Activated CD4-positive, alpha-beta memory T cell treated with anti-CD3 and anti-CD28 coated beads, Interleukin-2, amount 10 ng/mL, durations not matched to agents 7 days and 5 days (primary cell): ENCODE data around the gene CSF3R. TPM values are rescaled to one million over a fixed set of nuclear protein-coding genes. Genes with fewer than 3 reads are reported as not detected.
"Not testable (repeated sequence)": the region's sequence is repeated elsewhere in the genome, so short reads cannot be mapped to it uniquely, and the experiment has no call there.

Experiments
- CTCF ChIA-PET: fragments of 350-600 bp; sonication (Branson Sonifier 250); formaldehyde crosslinking; loops from one replicate; lab custom pipeline; 2021; ENCODE audit warnings: antibody characterized with exemption, inconsistent platforms; lab: Charles Lee
- POLR2A ChIA-PET: fragments of 350-600 bp; sonication (Branson Sonifier 250); formaldehyde crosslinking; loops from one replicate; lab custom pipeline; 2021; ENCODE audit warnings: antibody characterized with exemption; lab: Charles Lee
- DNase-seq: peaks from one replicate; pipeline ENCODE4 v3.0.0-alpha.2; 2020
- H3K27ac Mint-ChIP-seq: one replicate; pipeline ENCODE4 v1.8.0; 2021; ENCODE audit warnings: mild to moderate bottlenecking, mixed read lengths
- H3K27me3 Mint-ChIP-seq: one replicate; pipeline ENCODE4 v1.8.0; 2021; ENCODE audit warnings: mixed read lengths
- H3K36me3 Mint-ChIP-seq: one replicate; pipeline ENCODE4 v1.8.0; 2021; ENCODE audit warnings: low read depth, mixed read lengths
- H3K4me1 Mint-ChIP-seq: one replicate; pipeline ENCODE4 v1.8.0; 2021; ENCODE audit warnings: mixed read lengths
- H3K4me3 Mint-ChIP-seq: one replicate; pipeline ENCODE4 v1.8.0; 2021; ENCODE audit warnings: mild to moderate bottlenecking, mixed read lengths
- H3K9me3 Mint-ChIP-seq: one replicate; pipeline ENCODE4 v1.8.0; 2021; ENCODE audit warnings: mixed read lengths
- total RNA-seq, 2 experiments: library from RNA; stranded (reverse); gene quantifications; one replicate each; pipeline ENCODE4 v1.2.3, GENCODE V29; 2021

The CSF3R gene
- total RNA-seq, 2 experiments from 2014 or later: 0.43 TPM

- ChIA-PET POLR2A (no interaction called here), CTCF (no interaction called here)
- H3K27ac Mint-ChIP-seq: no peak overlapping the region
- no peak for DNase-seq
- H3K4me1 Mint-ChIP-seq: peaks cover 17% of the 10 kb centered on the region
- H3K27me3 Mint-ChIP-seq: no peaks in the 10 kb centered on the region
- H3K36me3 Mint-ChIP-seq: no peaks in the 10 kb centered on the region
- no peak overlapping the region for H3K4me3 Mint-ChIP-seq
- no peaks in the 10 kb centered on the region for H3K9me3 Mint-ChIP-seq
Observed at GRCh38 chr1:36520771-36521420, 38.2 kb upstream of the CSF3R start.

- CTCF ChIA-PET: no interaction called here
- POLR2A ChIA-PET: no interaction called here
- no peak for DNase-seq
- no peak overlapping the region for H3K27ac Mint-ChIP-seq
- no peak overlapping the region for H3K4me3 Mint-ChIP-seq
- no peaks in the 10 kb centered on the region for H3K9me3 Mint-ChIP-seq
- no peaks in the 10 kb centered on the region for H3K27me3 Mint-ChIP-seq
- peaks cover 17% of the 10 kb centered on the region for H3K4me1 Mint-ChIP-seq
- no peaks in the 10 kb centered on the region for H3K36me3 Mint-ChIP-seq
Observed at GRCh38 chr1:36520056-36520455, 37.3 kb upstream of the CSF3R start.

- Mint-ChIP-seq H3K4me1 (peaks cover 18% of the 10 kb centered on the region), H3K27me3 (no peaks in the 10 kb centered on the region), H3K27ac (no peak overlapping the region), H3K9me3 (no peaks in the 10 kb centered on the region), H3K4me3 (no peak overlapping the region), H3K36me3 (no peaks in the 10 kb centered on the region)
- no peak for DNase-seq
- ChIA-PET POLR2A (no interaction called here), CTCF (interaction anchor here (0.9 to 2.7 kb wide), 15 partner anchors 11 to 918 kb away, joined by 3 to 20 read pairs (median 5); partner anchors contain the start of gene MRPS15)
Observed at GRCh38 chr1:36517011-36517771, 34.5 kb upstream of the CSF3R start.

- Mint-ChIP-seq H3K9me3 (no peaks in the 10 kb centered on the region), H3K4me3 (no peak overlapping the region), H3K27ac (no peak overlapping the region), H3K4me1 (peaks cover 18% of the 10 kb centered on the region), H3K27me3 (peaks cover 3% of the 10 kb centered on the region), H3K36me3 (no peaks in the 10 kb centered on the region)
- CTCF ChIA-PET: interaction anchor here (0.7 to 2.7 kb wide), 36 partner anchors 10 to 921 kb away, joined by 3 to 20 read pairs (median 4); partner anchors contain the start of genes MRPS15 and OSCP1
- POLR2A ChIA-PET: interaction anchor here (1.3 kb wide), 1 partner anchor 53 kb away, joined by 4 read pairs; the partner anchor contains the start of gene MRPS15
- peak; percentile 63 for DNase-seq
Observed at GRCh38 chr1:36516372-36517010, 33.8 kb upstream of the CSF3R start.

- H3K4me1 Mint-ChIP-seq: peaks cover 18% of the 10 kb centered on the region
- H3K4me3 Mint-ChIP-seq: no peak overlapping the region
Observed at GRCh38 chr1:36515315-36516138, 32.8 kb upstream of the CSF3R start.

GRCh38 chr1:36514501-36514900 lies 31.8 kb upstream of the CSF3R start:
- ChIA-PET CTCF (interaction anchor here (1.2 to 2.7 kb wide), 3 partner anchors 18 to 275 kb away, joined by 3 to 20 read pairs (median 4); no protein-coding TSS in a partner anchor), POLR2A (interaction anchor here (1.1 kb wide), 1 partner anchor 50 kb away, joined by 3 read pairs; the partner anchor contains the start of gene MRPS15)
- Mint-ChIP-seq H3K4me1 (peaks cover 18% of the 10 kb centered on the region), H3K27me3 (peaks cover 3% of the 10 kb centered on the region), H3K27ac (no peak overlapping the region), H3K9me3 (no peaks in the 10 kb centered on the region), H3K36me3 (no peaks in the 10 kb centered on the region), H3K4me3 (no peak overlapping the region)
- DNase-seq: no peak

More at GRCh38 chr1:36515315-36516138, 32.8 kb upstream of the CSF3R start:
- Mint-ChIP-seq H3K36me3 (no peaks in the 10 kb centered on the region), H3K9me3 (no peaks in the 10 kb centered on the region), H3K27me3 (peaks cover 3% of the 10 kb centered on the region), H3K27ac (no peak overlapping the region)
- DNase-seq: no peak
- ChIA-PET CTCF (interaction anchor here (0.7 to 2.7 kb wide), 37 partner anchors 9 to 922 kb away, joined by 3 to 20 read pairs (median 4); partner anchors contain the start of genes MRPS15 and OSCP1), POLR2A (interaction anchor here (1.3 kb wide), 1 partner anchor 52 kb away, joined by 4 read pairs; the partner anchor contains the start of gene MRPS15)

GRCh38 chr1:36513676-36514473 lies 31.2 kb upstream of the CSF3R start:
- H3K9me3 Mint-ChIP-seq: no peaks in the 10 kb centered on the region
- CTCF ChIA-PET: no interaction called here

DNA sequence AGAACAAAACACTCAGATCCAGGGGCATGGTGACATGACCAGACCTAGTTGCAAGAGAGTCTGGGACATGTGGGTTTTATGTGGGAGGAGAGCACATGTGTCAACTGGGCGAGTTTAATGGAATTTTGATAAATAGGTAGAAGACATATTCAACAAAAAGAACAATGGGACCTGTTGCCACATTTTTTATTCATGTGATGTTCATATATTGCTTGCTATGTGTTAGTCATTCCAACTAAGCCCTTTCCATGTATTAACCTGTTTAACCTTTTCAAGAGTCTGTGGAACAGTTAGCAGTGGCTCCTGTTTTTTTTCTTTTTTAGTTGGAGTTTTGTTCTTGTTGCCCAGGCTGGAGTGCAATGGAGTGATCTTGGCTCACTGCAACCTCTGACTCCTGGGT lies 30.1 kb upstream of the CSF3R start:
- H3K36me3 Mint-ChIP-seq: no peaks in the 10 kb centered on the region
- no peak overlapping the region for H3K27ac Mint-ChIP-seq
- no peak overlapping the region for H3K4me3 Mint-ChIP-seq
- DNase-seq: no peak
- peaks cover 18% of the 10 kb centered on the region for H3K4me1 Mint-ChIP-seq
- peaks cover 3% of the 10 kb centered on the region for H3K27me3 Mint-ChIP-seq
- no peaks in the 10 kb centered on the region for H3K9me3 Mint-ChIP-seq
- ChIA-PET CTCF (no interaction called here), POLR2A (no interaction called here)

More at GRCh38 chr1:36513676-36514473, 31.2 kb upstream of the CSF3R start:
- POLR2A ChIA-PET: interaction anchor here (1.1 kb wide), 1 partner anchor 50 kb away, joined by 3 read pairs; the partner anchor contains the start of gene MRPS15
- peaks cover 3% of the 10 kb centered on the region for H3K27me3 Mint-ChIP-seq
- H3K4me3 Mint-ChIP-seq: no peak overlapping the region
- peak; percentile 27 for DNase-seq
- peak overlapping the region; percentile 26 for H3K27ac Mint-ChIP-seq
- no peaks in the 10 kb centered on the region for H3K36me3 Mint-ChIP-seq
- H3K4me1 Mint-ChIP-seq: peaks cover 18% of the 10 kb centered on the region

DNA sequence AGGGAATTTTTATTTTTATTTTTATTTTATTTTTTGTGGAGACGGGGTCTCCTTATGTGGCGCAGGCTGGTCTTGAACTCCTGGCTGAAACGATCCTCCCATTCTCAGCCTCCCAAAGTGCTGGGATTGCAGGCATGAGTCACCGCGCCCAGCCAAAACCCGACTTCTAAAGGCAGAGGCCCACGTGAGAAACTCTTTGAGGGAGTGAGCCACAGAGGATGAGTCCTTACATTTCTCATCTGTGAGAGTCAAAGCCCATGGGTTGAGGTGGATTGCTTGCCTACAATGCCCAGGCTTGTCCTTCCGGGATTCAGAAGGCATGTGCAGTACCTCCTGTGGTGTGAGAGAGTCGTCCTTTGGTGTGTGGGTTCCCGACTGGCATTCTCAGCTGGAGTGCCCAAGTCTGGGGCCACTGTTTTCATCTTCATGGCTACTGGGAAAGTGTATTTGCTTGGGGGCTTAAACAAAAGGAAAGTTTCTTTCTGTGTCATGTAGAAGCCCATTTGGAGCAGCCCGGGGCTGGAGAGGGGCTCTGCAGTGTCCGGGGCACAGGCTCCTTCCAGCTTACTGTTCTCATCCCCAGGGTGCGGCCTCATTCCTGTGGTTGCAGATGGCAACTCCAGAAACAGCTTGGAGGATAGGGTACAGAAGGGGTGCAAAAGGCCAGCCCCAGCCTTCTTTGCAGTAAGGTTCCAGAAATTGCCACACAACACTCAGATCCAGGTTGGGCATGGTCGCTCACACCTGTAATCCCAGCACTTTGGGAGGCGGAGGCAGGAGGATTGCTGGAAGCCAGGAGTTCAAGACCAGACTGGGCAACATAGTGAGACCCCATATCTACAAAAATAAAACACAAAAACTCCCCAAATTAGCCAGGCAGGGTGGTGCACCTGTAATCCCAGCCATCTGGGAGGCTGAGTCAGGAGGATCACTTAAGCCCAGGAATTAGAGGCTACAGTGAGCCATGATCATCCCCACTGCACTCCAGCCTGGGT lies 29.4 kb upstream of the CSF3R start:
- Mint-ChIP-seq H3K27ac (no peak overlapping the region), H3K9me3 (no peaks in the 10 kb centered on the region), H3K4me1 (peaks cover 18% of the 10 kb centered on the region), H3K4me3 (no peak overlapping the region), H3K36me3 (no peaks in the 10 kb centered on the region), H3K27me3 (peaks cover 9% of the 10 kb centered on the region)
- DNase-seq: no peak
- CTCF ChIA-PET: no interaction called here
- POLR2A ChIA-PET: no interaction called here

- H3K4me3 Mint-ChIP-seq, H3K36me3 Mint-ChIP-seq, POLR2A ChIA-PET, DNase-seq, CTCF ChIA-PET, H3K9me3 Mint-ChIP-seq, H3K27ac Mint-ChIP-seq: not testable (repeated sequence)
- H3K4me1 Mint-ChIP-seq: peaks cover 18% of the 10 kb centered on the region
- H3K27me3 Mint-ChIP-seq: peaks cover 17% of the 10 kb centered on the region
Observed at GRCh38 chr1:36511220-36511619, 28.5 kb upstream of the CSF3R start.

DNA sequence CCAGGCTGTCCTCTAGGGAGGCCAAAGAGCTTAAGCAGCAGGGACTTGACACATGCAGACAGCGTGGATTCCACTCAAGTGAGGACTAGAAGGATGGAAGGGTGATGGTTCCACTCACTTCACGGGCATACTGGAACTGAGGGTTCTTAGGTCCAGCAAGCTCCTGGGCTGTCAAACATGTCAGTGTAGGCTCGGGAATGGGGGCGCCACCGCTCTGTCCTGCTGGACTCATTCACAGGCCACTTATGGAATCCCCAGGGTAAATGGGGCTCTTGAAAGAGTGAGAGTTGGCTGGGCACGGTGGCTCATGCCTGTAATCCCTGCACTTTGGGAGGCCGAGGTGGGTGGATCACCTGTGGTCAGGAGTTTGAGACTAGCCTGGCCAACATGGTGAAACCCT lies 27.7 kb upstream of the CSF3R start:
- Mint-ChIP-seq H3K27me3 (peaks cover 18% of the 10 kb centered on the region), H3K27ac (no peak overlapping the region), H3K4me1 (peaks cover 18% of the 10 kb centered on the region), H3K9me3 (no peaks in the 10 kb centered on the region), H3K4me3 (no peak overlapping the region), H3K36me3 (no peaks in the 10 kb centered on the region)
- POLR2A ChIA-PET: no interaction called here
- no peak for DNase-seq
- CTCF ChIA-PET: no interaction called here
